ENCODE results near the gene CREB3L1.

CREB3L1 gene

GRCh38 chr11:46285173-46285572 lies 7.7 kb downstream of the CREB3L1 start:
- no peak for TF ChIP-seq CTCF (conservative IDR thresholded peaks at IDR 0.05; ENCODE audit: low read depth, low read length)
- DNase-seq (ENCODE audit: low read depth), result no peak
- no peak overlapping the region for H3K4me3 ChIP-seq (ENCODE audit: low read length)

GRCh38 chr11:46285594-46286033 lies 8.2 kb downstream of the CREB3L1 start:
- no peak for TF ChIP-seq CTCF (conservative IDR thresholded peaks at IDR 0.05; ENCODE audit: low read depth, low read length)
- DNase-seq (ENCODE audit: low read depth), result no peak
- no peak overlapping the region for H3K4me3 ChIP-seq (ENCODE audit: low read length)

- DNase-seq (ENCODE audit: low read depth), result no peak
- H3K4me3 ChIP-seq (ENCODE audit: low read length), result no peak overlapping the region
- no peak for TF ChIP-seq CTCF (conservative IDR thresholded peaks at IDR 0.05; ENCODE audit: low read depth, low read length)
Measured at GRCh38 chr11:46286789-46287188, 9.3 kb downstream of the CREB3L1 start.

- no peak for TF ChIP-seq CTCF (conservative IDR thresholded peaks at IDR 0.05; ENCODE audit: low read depth, low read length)
- no peak for DNase-seq (ENCODE audit: low read depth)
- no peak overlapping the region for H3K4me3 ChIP-seq (ENCODE audit: low read length)
Measured at GRCh38 chr11:46288451-46288850, 11.0 kb downstream of the CREB3L1 start.

- no peak overlapping the region for H3K4me3 ChIP-seq (ENCODE audit: low read length)
- no peak for DNase-seq (ENCODE audit: low read depth)
- no peak for TF ChIP-seq CTCF (conservative IDR thresholded peaks at IDR 0.05; ENCODE audit: low read depth, low read length)
Measured at GRCh38 chr11:46290011-46290410, 12.5 kb downstream of the CREB3L1 start.

GRCh38 chr11:46290598-46291309 lies 13.3 kb downstream of the CREB3L1 start:
- no peak overlapping the region for H3K4me3 ChIP-seq (ENCODE audit: low read length)
- TF ChIP-seq CTCF (conservative IDR thresholded peaks at IDR 0.05; ENCODE audit: low read depth, low read length), result no peak
- no peak for DNase-seq (ENCODE audit: low read depth)

GRCh38 chr11:46291441-46292150 lies 14.1 kb downstream of the CREB3L1 start:
- no peak for DNase-seq (ENCODE audit: low read depth)
- no peak overlapping the region for H3K4me3 ChIP-seq (ENCODE audit: low read length)
- peak; percentile 11 for TF ChIP-seq CTCF (conservative IDR thresholded peaks at IDR 0.05; ENCODE audit: low read depth, low read length)

All from retinal pigment epithelial cell (primary cell).